Muscle of leg (tissue), 11 donors: ENCODE results near the gene NPHS1. TPM values are rescaled to one million over a fixed set of nuclear protein-coding genes. Genes with fewer than 3 reads are reported as not detected.

ENCODE experiments used
- DNase-seq: peaks from one replicate; pipeline ENCODE4 v3.0.0; 2013
- H3K27ac ChIP-seq: one replicate; pipeline ENCODE4 v1.5.1; 2013; ENCODE audit warnings: mild to moderate bottlenecking, low read length, control low read depth
- H3K27me3 ChIP-seq: one replicate; pipeline ENCODE4 v1.6.1; 2013; ENCODE audit warnings: low read length; ENCODE audit not compliant: control insufficient read depth, insufficient read depth
- H3K36me3 ChIP-seq: one replicate; pipeline ENCODE4 v1.6.1; 2013; ENCODE audit warnings: low read length; ENCODE audit not compliant: control insufficient read depth, insufficient read depth
- H3K4me1 ChIP-seq: one replicate; pipeline ENCODE4 v1.6.1; 2013; ENCODE audit warnings: low read length; ENCODE audit not compliant: control insufficient read depth, insufficient read depth
- H3K4me3 ChIP-seq: one replicate; pipeline ENCODE4 v1.5.1; 2013; ENCODE audit warnings: low read length, control low read depth
- H3K9me3 ChIP-seq: replicated peaks from 2 replicates; pipeline ENCODE4 v1.6.1; 2013; ENCODE audit warnings: low read depth, low read length; ENCODE audit not compliant: control insufficient read depth
- WGBS: methylation state at CpG from one replicate; pipeline ENCODE4 v1.1.5; 2013; ENCODE audit warnings: missing lambda C conversion rate; ENCODE audit not compliant: insufficient coverage; 5-methylcytosine and 5-hydroxymethylcytosine counted together
- polyA plus RNA-seq, 8 donors: library from polyadenylated mRNA; unstranded; fragments of 120-200 nt; gene quantifications; one replicate each; pipeline versions ENCODE4 v1.2.1 to v1.2.3, GENCODE V29; 2013; ENCODE audit warnings: inconsistent platforms in 1 of 8, low replicate concordance in 1 of 8; ENCODE audit not compliant: insufficient read length in 8 of 8, insufficient read depth in 1 of 8
- total RNA-seq: library from RNA; stranded (reverse); fragments of 120-200 nt; gene quantifications from one replicate; pipeline ENCODE4 v1.2.4, GENCODE V29; 2013

The NPHS1 gene
- total and polyA plus RNA-seq, 9 donors: 0.04 to 0.37 (median 0.15) TPM; not detected in 1

GRCh38 chr19:35787227-35787799, 65.0 kb downstream of the NPHS1 start:
- Histone ChIP-seq H3K27ac (no peak overlapping the region), H3K9me3 (no peaks in the 10 kb centered on the region), H3K4me1 (no peaks in the 10 kb centered on the region), H3K27me3 (no peaks in the 10 kb centered on the region), H3K36me3 (peaks cover 15% of the 10 kb centered on the region), H3K4me3 (no peak overlapping the region)
- WGBS: 89% methylated on average over 8 of the region's 15 CpGs
- DNase-seq: no peak

GRCh38 chr19:35786299-35787160, 65.8 kb downstream of the NPHS1 start:
- Histone ChIP-seq H3K4me1 (no peaks in the 10 kb centered on the region), H3K36me3 (peaks cover 22% of the 10 kb centered on the region), H3K4me3 (no peak overlapping the region), H3K9me3 (no peaks in the 10 kb centered on the region), H3K27me3 (no peaks in the 10 kb centered on the region), H3K27ac (no peak overlapping the region)
- DNase-seq: peak; percentile 1
- 78% methylated on average over 26 of the region's 31 CpGs for WGBS

- Histone ChIP-seq H3K36me3 (peaks cover 32% of the 10 kb centered on the region), H3K9me3 (no peaks in the 10 kb centered on the region), H3K27me3 (no peaks in the 10 kb centered on the region), H3K4me1 (no peaks in the 10 kb centered on the region), H3K4me3 (no peak overlapping the region), H3K27ac (no peak overlapping the region)
- DNase-seq: peak; percentile 1
- 79% methylated on average over 5 of the region's 10 CpGs for WGBS
Measured at GRCh38 chr19:35785339-35785627, 67.0 kb downstream of the NPHS1 start.

- 60% methylated on average over 35 of the region's 45 CpGs for WGBS
Measured at GRCh38 chr19:35784503-35785338, 67.6 kb downstream of the NPHS1 start.

GRCh38 chr19:35783469-35784434, 68.6 kb downstream of the NPHS1 start:
- H3K36me3 ChIP-seq: peaks cover 40% of the 10 kb centered on the region
- no peak overlapping the region for H3K27ac ChIP-seq
- 67% methylated on average over 20 of the region's 28 CpGs for WGBS
- H3K27me3 ChIP-seq: no peaks in the 10 kb centered on the region
- peak; percentile 4 for DNase-seq
- no peaks in the 10 kb centered on the region for H3K9me3 ChIP-seq
- no peaks in the 10 kb centered on the region for H3K4me1 ChIP-seq
- H3K4me3 ChIP-seq: no peak overlapping the region

More at GRCh38 chr19:35784503-35785338, 67.6 kb downstream of the NPHS1 start:
- peak; percentile 1 for DNase-seq
- H3K4me1 ChIP-seq: no peaks in the 10 kb centered on the region
- no peak overlapping the region for H3K27ac ChIP-seq
- H3K9me3 ChIP-seq: no peaks in the 10 kb centered on the region
- no peaks in the 10 kb centered on the region for H3K27me3 ChIP-seq
- H3K4me3 ChIP-seq: no peak overlapping the region
- peaks cover 35% of the 10 kb centered on the region for H3K36me3 ChIP-seq

- 98% methylated on average over 8 of the region's 12 CpGs for WGBS
- H3K9me3 ChIP-seq: no peaks in the 10 kb centered on the region
- no peak for DNase-seq
- H3K4me3 ChIP-seq: no peak overlapping the region
- no peaks in the 10 kb centered on the region for H3K4me1 ChIP-seq
- H3K27ac ChIP-seq: no peak overlapping the region
- H3K27me3 ChIP-seq: no peaks in the 10 kb centered on the region
- H3K36me3 ChIP-seq: peaks cover 48% of the 10 kb centered on the region
Measured at GRCh38 chr19:35782589-35782988, 69.7 kb downstream of the NPHS1 start.

GRCh38 chr19:35781650-35782049, 70.7 kb downstream of the NPHS1 start:
- H3K36me3 ChIP-seq: peaks cover 49% of the 10 kb centered on the region

GRCh38 chr19:35780717-35781116, 71.6 kb downstream of the NPHS1 start:
- peaks cover 12% of the 10 kb centered on the region for H3K4me1 ChIP-seq
- WGBS: 94% methylated on average over 15 of the region's 20 CpGs
- H3K9me3 ChIP-seq: no peaks in the 10 kb centered on the region
- H3K4me3 ChIP-seq: no peak overlapping the region
- no peaks in the 10 kb centered on the region for H3K27me3 ChIP-seq
- H3K36me3 ChIP-seq: peaks cover 49% of the 10 kb centered on the region
- no peak overlapping the region for H3K27ac ChIP-seq
- DNase-seq: no peak

More at GRCh38 chr19:35781650-35782049, 70.7 kb downstream of the NPHS1 start:
- DNase-seq: no peak
- Histone ChIP-seq H3K27me3 (no peaks in the 10 kb centered on the region), H3K4me3 (no peak overlapping the region), H3K27ac (no peak overlapping the region), H3K9me3 (no peaks in the 10 kb centered on the region), H3K4me1 (peaks cover 6% of the 10 kb centered on the region)
- 58% methylated on average over 8 of the region's 9 CpGs for WGBS

- Histone ChIP-seq H3K9me3 (no peaks in the 10 kb centered on the region), H3K27ac (no peak overlapping the region), H3K27me3 (no peaks in the 10 kb centered on the region), H3K4me1 (peaks cover 13% of the 10 kb centered on the region), H3K4me3 (no peak overlapping the region), H3K36me3 (peaks cover 46% of the 10 kb centered on the region)
- DNase-seq: no peak
- 89% methylated on average over 7 of the region's 16 CpGs for WGBS
Measured at GRCh38 chr19:35780058-35780457, 72.2 kb downstream of the NPHS1 start.
